RWPE2 (cell line): ENCODE measurements around the gene BLNK.

ENCODE experiments used
- ATAC-seq: fragments of 200-7000 bp; cut with Tn5 transposase; 3 replicates; pipeline ENCODE4 v1.9.1; 2021; ENCODE audit warnings: low read depth
- DNase-seq: peaks from one replicate; pipeline ENCODE4 v3.0.0-alpha.2; 2020; ENCODE audit warnings: low spot score
- H3K27ac ChIP-seq: fragments of 450-650 bp; 2 replicates; pipeline ENCODE4 v1.5.1; 2017; ENCODE audit warnings: mild to moderate bottlenecking; ENCODE audit not compliant: poor library complexity, severe bottlenecking
- H3K27me3 ChIP-seq: fragments of 250-450 bp; sonication (Bioruptor Pico); 2 replicates; pipeline ENCODE4 v1.5.1; 2021; ENCODE audit warnings: mild to moderate bottlenecking, moderate library complexity; ENCODE audit not compliant: insufficient read depth, poor library complexity, severe bottlenecking
- H3K36me3 ChIP-seq: fragments of 250-450 bp; sonication (Bioruptor Pico); 2 replicates; pipeline ENCODE4 v1.5.1; 2020; ENCODE audit warnings: low read depth, mild to moderate bottlenecking, moderate library complexity
- H3K4me1 ChIP-seq: fragments of 250-450 bp; sonication (Bioruptor Pico); 2 replicates; pipeline ENCODE4 v1.5.1; 2021; ENCODE audit warnings: mild to moderate bottlenecking, moderate library complexity; ENCODE audit not compliant: insufficient read depth, poor library complexity, severe bottlenecking
- H3K4me3 ChIP-seq: fragments of 250-450 bp; sonication (Bioruptor Pico); 2 replicates; pipeline ENCODE4 v1.5.1; 2021; ENCODE audit warnings: mild to moderate bottlenecking, moderate library complexity; ENCODE audit not compliant: severe bottlenecking
- H3K9me3 ChIP-seq: fragments of 250-450 bp; sonication (Bioruptor Pico); 2 replicates; pipeline ENCODE4 v1.5.1; 2021; ENCODE audit warnings: mild to moderate bottlenecking, moderate library complexity; ENCODE audit not compliant: severe bottlenecking
- TF ChIP-seq, protein P1 (sequence below): fragments of 450-650 bp; IDR thresholded peaks from one replicate; pipeline ENCODE4 v1.5.1; 2017; ENCODE audit warnings: mild to moderate bottlenecking, moderate library complexity; ENCODE audit not compliant: poor library complexity, severe bottlenecking

Gene BLNK

DNA sequence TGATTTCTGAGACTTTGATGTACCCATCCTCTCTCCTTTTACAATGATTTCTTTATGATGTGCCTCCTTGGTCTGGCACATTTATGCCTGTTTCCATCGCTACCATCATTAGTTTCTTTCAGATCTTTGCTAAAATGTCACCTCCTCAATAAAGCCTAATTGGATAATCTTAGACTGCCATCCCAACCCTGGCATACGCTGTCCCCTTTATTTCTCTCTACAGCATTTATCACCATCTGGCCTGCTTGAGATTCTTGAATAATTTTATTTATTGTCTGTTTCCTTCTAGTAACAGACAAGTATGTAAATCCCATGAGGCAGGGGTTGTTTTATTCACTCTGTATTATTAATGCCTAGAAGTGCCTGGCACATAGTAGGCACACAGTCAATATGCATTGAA, 26.1 kb upstream of the BLNK start:
- ATAC-seq (no peak), DNase-seq (no peak)
- TF ChIP-seq, protein P1, sequence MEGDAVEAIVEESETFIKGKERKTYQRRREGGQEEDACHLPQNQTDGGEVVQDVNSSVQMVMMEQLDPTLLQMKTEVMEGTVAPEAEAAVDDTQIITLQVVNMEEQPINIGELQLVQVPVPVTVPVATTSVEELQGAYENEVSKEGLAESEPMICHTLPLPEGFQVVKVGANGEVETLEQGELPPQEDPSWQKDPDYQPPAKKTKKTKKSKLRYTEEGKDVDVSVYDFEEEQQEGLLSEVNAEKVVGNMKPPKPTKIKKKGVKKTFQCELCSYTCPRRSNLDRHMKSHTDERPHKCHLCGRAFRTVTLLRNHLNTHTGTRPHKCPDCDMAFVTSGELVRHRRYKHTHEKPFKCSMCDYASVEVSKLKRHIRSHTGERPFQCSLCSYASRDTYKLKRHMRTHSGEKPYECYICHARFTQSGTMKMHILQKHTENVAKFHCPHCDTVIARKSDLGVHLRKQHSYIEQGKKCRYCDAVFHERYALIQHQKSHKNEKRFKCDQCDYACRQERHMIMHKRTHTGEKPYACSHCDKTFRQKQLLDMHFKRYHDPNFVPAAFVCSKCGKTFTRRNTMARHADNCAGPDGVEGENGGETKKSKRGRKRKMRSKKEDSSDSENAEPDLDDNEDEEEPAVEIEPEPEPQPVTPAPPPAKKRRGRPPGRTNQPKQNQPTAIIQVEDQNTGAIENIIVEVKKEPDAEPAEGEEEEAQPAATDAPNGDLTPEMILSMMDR, result no peak
- H3K27ac ChIP-seq, result no peak overlapping the region
- H3K4me1 ChIP-seq, result no peaks in the 10 kb centered on the region
- H3K36me3 ChIP-seq, result no peaks in the 10 kb centered on the region
- no peak overlapping the region for H3K4me3 ChIP-seq
- peaks cover 21% of the 10 kb centered on the region for H3K27me3 ChIP-seq
- no peaks in the 10 kb centered on the region for H3K9me3 ChIP-seq

DNA sequence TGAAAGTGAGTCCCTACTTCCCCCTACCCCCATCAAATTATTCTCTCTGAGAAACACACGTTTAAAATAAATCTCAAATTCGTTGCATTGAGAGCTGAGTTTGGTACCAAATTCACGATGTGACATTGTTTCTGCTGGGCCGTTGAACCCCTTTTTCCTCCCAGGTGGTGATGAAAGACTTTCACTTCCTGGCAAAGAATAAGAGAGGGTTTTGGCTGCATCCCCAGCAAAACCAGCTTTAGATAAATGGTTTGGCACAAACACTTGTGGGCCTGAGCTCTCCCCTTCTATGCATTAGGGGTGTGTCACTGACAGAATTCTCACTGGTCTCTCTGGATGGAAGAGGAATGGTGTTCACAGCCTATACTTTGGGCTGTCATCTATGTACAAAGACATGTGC, 24.1 kb upstream of the BLNK start:
- H3K9me3 ChIP-seq, result no peaks in the 10 kb centered on the region
- ATAC-seq (no peak), DNase-seq (no peak)
- H3K27me3 ChIP-seq, result peaks cover 14% of the 10 kb centered on the region
- H3K4me1 ChIP-seq, result no peaks in the 10 kb centered on the region
- no peaks in the 10 kb centered on the region for H3K36me3 ChIP-seq
- TF ChIP-seq, protein P1, result no peak
- H3K27ac ChIP-seq, result no peak overlapping the region
- H3K4me3 ChIP-seq, result no peak overlapping the region

- Histone ChIP-seq H3K4me1 (peaks cover under 1% of the 10 kb centered on the region), H3K4me3 (no peak overlapping the region), H3K36me3 (no peaks in the 10 kb centered on the region), H3K9me3 (no peaks in the 10 kb centered on the region), H3K27ac (no peak overlapping the region), H3K27me3 (peaks cover 2% of the 10 kb centered on the region)
- TF ChIP-seq, protein P1, result peak; percentile 62
- DNase-seq (no peak), ATAC-seq (peak; percentile 94)
Observed at GRCh38 chr10:96292971-96293920, 21.9 kb upstream of the BLNK start.

DNA sequence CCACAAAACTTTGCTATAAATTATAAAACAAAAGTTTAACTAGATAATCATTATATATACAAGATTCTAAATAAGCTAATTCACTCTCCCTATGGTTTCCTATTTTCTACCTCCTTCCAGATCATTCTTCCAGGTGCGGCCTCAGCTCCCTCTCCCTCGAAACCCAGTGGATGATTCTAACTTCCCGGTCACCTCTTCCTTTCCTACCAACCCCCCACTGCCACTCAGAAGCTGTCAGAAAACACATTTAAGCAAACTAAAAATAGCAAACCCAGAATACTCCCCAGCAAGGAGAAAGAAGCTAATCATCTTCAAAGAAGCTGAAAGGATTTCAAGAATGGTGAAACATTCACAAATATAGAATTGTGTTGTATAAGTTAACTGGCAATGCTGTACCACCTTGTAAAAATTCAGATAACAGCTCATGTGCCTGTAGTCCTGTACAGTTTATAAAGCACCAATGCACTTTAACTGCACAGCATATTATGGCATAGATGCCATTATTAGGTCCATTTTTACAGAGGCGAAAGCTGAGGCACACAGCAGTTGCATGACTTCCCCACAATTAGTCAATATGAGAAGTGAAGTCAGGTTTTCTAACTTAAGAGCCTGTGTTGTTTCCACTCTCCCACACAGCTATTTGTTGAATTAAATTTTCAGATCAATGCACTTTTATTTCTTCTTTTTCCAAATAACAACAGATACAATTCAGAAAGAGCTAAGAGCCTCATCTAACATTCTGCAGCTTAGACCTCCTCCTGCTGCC, 19.2 kb upstream of the BLNK start:
- Histone ChIP-seq H3K4me3 (no peak overlapping the region), H3K36me3 (no peaks in the 10 kb centered on the region), H3K4me1 (peaks cover 9% of the 10 kb centered on the region), H3K9me3 (no peaks in the 10 kb centered on the region), H3K27me3 (peaks cover 2% of the 10 kb centered on the region), H3K27ac (no peak overlapping the region)
- no peak for DNase-seq
- ATAC-seq, result no peak
- TF ChIP-seq, protein P1, result no peak
